Keratinocyte (primary cell): ENCODE measurements around the gene ADGRV1. TPM values are rescaled to one million over a fixed set of nuclear protein-coding genes. Genes with fewer than 3 reads are reported as not detected.
"Not testable (repeated sequence)": the region's sequence is repeated elsewhere in the genome, so short reads cannot be mapped to it uniquely, and the experiment has no call there.

Experiments
- DNase-seq: peaks from one replicate; pipeline ENCODE4 v3.0.0-alpha.2; 2011; ENCODE audit warnings: low read depth, missing footprints, low spot score
- FAIRE-seq: peaks from 2 replicates; lab custom pipeline; 2011; peaks lifted over from hg19 to GRCh38; lab: Jason Lieb, UNC
- H2AFZ ChIP-seq: 2 replicates; pipeline ENCODE4 v1.6.0; 2012; ENCODE audit warnings: low read length, control low read depth, inconsistent platforms; ENCODE audit not compliant: control insufficient read depth
- H3K27ac ChIP-seq: 2 replicates; pipeline ENCODE4 v1.5.1; 2011; ENCODE audit warnings: low read length; ENCODE audit not compliant: control insufficient read depth, insufficient read depth
- H3K27me3 ChIP-seq: 3 replicates; pipeline ENCODE4 v1.6.0; 2011; ENCODE audit warnings: low read length; ENCODE audit not compliant: control insufficient read depth, insufficient read depth; ENCODE audit errors: extremely low read depth
- H3K36me3 ChIP-seq, 2 experiments: 2 replicates in 1 of 2; 3 replicates in 1 of 2; pipeline ENCODE4 v1.5.1; 2011; ENCODE audit warnings: low read length in 2 of 2, mild to moderate bottlenecking in 1 of 2; ENCODE audit not compliant: control insufficient read depth in 2 of 2, insufficient read depth in 2 of 2; ENCODE audit errors: extremely low read depth in 1 of 2
- H3K4me1 ChIP-seq: 3 replicates; pipeline ENCODE4 v1.5.1; 2011; ENCODE audit warnings: low read length; ENCODE audit not compliant: control insufficient read depth, insufficient read depth; ENCODE audit errors: extremely low read depth
- H3K4me2 ChIP-seq: 3 replicates; pipeline ENCODE4 v1.6.0; 2011; ENCODE audit warnings: low read depth, low read length; ENCODE audit not compliant: control insufficient read depth, insufficient read depth; ENCODE audit errors: extremely low read depth
- H3K4me3 ChIP-seq, 3 experiments: fragments of 200-600 bp in 1 of 3; sonication (generic) in 1 of 3; 2 replicates in 2 of 3; 3 replicates in 1 of 3; pipeline ENCODE4 v1.5.1; 2011 to 2016; ENCODE audit warnings: low read length in 3 of 3, mild to moderate bottlenecking in 3 of 3, control low read depth in 2 of 3, inconsistent platforms in 1 of 3, low read depth in 1 of 3, mixed read lengths in 1 of 3, mixed run types in 1 of 3, moderate library complexity in 1 of 3; ENCODE audit not compliant: control insufficient read depth in 2 of 3, insufficient read depth in 2 of 3; ENCODE audit errors: extremely low read depth in 1 of 3
- H3K79me2 ChIP-seq: 2 replicates; pipeline ENCODE4 v1.6.0; 2012; ENCODE audit warnings: low read length; ENCODE audit not compliant: control insufficient read depth, insufficient read depth
- H3K9ac ChIP-seq: 3 replicates; pipeline ENCODE4 v1.6.0; 2011; ENCODE audit warnings: low read length; ENCODE audit not compliant: control insufficient read depth, insufficient read depth; ENCODE audit errors: extremely low read depth
- H3K9me1 ChIP-seq: 3 replicates; pipeline ENCODE4 v1.6.0; 2011; ENCODE audit warnings: low read length; ENCODE audit not compliant: control insufficient read depth, insufficient read depth; ENCODE audit errors: extremely low read depth
- H3K9me3 ChIP-seq: 2 replicates; pipeline ENCODE4 v1.5.1; 2012; ENCODE audit warnings: low read depth, low read length; ENCODE audit not compliant: control insufficient read depth
- H4K20me1 ChIP-seq: 3 replicates; pipeline ENCODE4 v1.6.0; 2011; ENCODE audit warnings: low read length; ENCODE audit not compliant: control insufficient read depth, insufficient read depth; ENCODE audit errors: extremely low read depth
- CTCF ChIP-seq, 3 experiments: IDR thresholded peaks in 1 of 3; conservative IDR thresholded peaks in 1 of 3; optimal IDR thresholded peaks in 1 of 3; 2 replicates in 2 of 3; 3 replicates in 1 of 3; pipeline versions ENCODE3 to v1.5.1; 2011; ENCODE audit warnings: low read length in 3 of 3, mild to moderate bottlenecking in 3 of 3, moderate library complexity in 2 of 3, control low read depth in 1 of 3, inconsistent platforms in 1 of 3; ENCODE audit not compliant: insufficient read depth in 2 of 3; ENCODE audit errors: extremely low read depth in 1 of 3
- EZH2 ChIP-seq: IDR thresholded peaks from one replicate; pipeline ENCODE4 v1.6.1; 2012; ENCODE audit warnings: inconsistent platforms, mild to moderate bottlenecking, low read length, moderate library complexity
- dilution Hi-C: fragments of 300-500 bp; cut with MboI; formaldehyde crosslinking; loops from one replicate; pipeline ENCODE4 v1.7.0; 2020; ENCODE audit warnings: low sequenced_read_pairs; ENCODE audit not compliant: extremely low pct_ligation_motif_present
- polyA plus RNA-seq, 5 experiments: library from polyadenylated mRNA; depleted of rRNA in 3 of 5; stranded (reverse) in 3 of 5; stranded (forward) in 1 of 5; unstranded in 1 of 5; fragments of >200 nt; gene quantifications; 1 replicate in 1 of 5; 2 replicates in 3 of 5; 3 replicates in 1 of 5; pipeline versions ENCODE4 v1.2.1 to v1.2.3, GENCODE V29; 2011 to 2012; ENCODE audit warnings: missing spikeins in 2 of 5, low read depth in 1 of 5, low replicate concordance in 1 of 5

Gene ADGRV1
- polyA plus RNA-seq, 1 donor (not counting 4 experiments of a cell fraction or from before 2014, with no cell fraction given) = 0.05 TPM

- FAIRE-seq (no peak), DNase-seq (no peak)
- Histone ChIP-seq H2AFZ (no peak overlapping the region), H3K79me2 (no peaks in the 10 kb centered on the region), H3K36me3 (no peaks in the 10 kb centered on the region), H3K27ac (no peak overlapping the region), H3K4me2 (no peak overlapping the region), H3K4me1 (no peaks in the 10 kb centered on the region), H3K27me3 (no peaks in the 10 kb centered on the region), H4K20me1 (no peaks in the 10 kb centered on the region), H3K9me1 (no peaks in the 10 kb centered on the region), H3K9me3 (no peaks in the 10 kb centered on the region), H3K9ac (no peak overlapping the region), H3K4me3 (no peak overlapping the region)
- TF ChIP-seq EZH2 (no peak), CTCF (optimal IDR thresholded peaks at IDR 0.05 in 1 of 3, IDR thresholded peaks at IDR 0.05 in 1 of 3, conservative IDR thresholded peaks at IDR 0.05 in 1 of 3; ENCODE audit: extremely low read depth in 1 of 3, insufficient read depth in 2 of 3, low read length in 3 of 3) (no peak)
- dilution Hi-C loops = no loop called here
Observed at GRCh38 chr5:90618071-90618470, 59.5 kb downstream of the ADGRV1 start.

- H3K4me1 ChIP-seq, dilution Hi-C loops, FAIRE-seq: not testable (repeated sequence)
Observed at GRCh38 chr5:90619762-90620161, 61.2 kb downstream of the ADGRV1 start.

GRCh38 chr5:90621848-90622247, 63.3 kb downstream of the ADGRV1 start:
- DNase-seq = no peak
- FAIRE-seq = no peak
- Histone ChIP-seq H4K20me1 (no peaks in the 10 kb centered on the region), H3K27me3 (no peaks in the 10 kb centered on the region), H3K9me1 (no peaks in the 10 kb centered on the region), H3K4me1 (no peaks in the 10 kb centered on the region), H2AFZ (no peak overlapping the region), H3K4me3 (no peak overlapping the region), H3K9me3 (no peaks in the 10 kb centered on the region), H3K9ac (no peak overlapping the region), H3K4me2 (no peak overlapping the region), H3K27ac (no peak overlapping the region), H3K36me3 (no peaks in the 10 kb centered on the region), H3K79me2 (no peaks in the 10 kb centered on the region)
- dilution Hi-C loops = no loop called here
- TF ChIP-seq CTCF (optimal IDR thresholded peaks at IDR 0.05 in 1 of 3, IDR thresholded peaks at IDR 0.05 in 1 of 3, conservative IDR thresholded peaks at IDR 0.05 in 1 of 3; ENCODE audit: extremely low read depth in 1 of 3, insufficient read depth in 2 of 3, low read length in 3 of 3) (no peak), EZH2 (no peak)

More at GRCh38 chr5:90619762-90620161, 61.2 kb downstream of the ADGRV1 start:
- H3K27me3 ChIP-seq, H4K20me1 ChIP-seq, H3K9ac ChIP-seq, H3K4me3 ChIP-seq, DNase-seq, H3K9me3 ChIP-seq, H3K9me1 ChIP-seq, H3K4me2 ChIP-seq, H3K36me3 ChIP-seq, H3K79me2 ChIP-seq, H2AFZ ChIP-seq, H3K27ac ChIP-seq: not testable (repeated sequence)
